NCI-H1417 treated with DMSO at 0.1 percent for 48 hours (cell line): ENCODE data around the gene BATF.

ENCODE experiments used
- DNase-seq: peaks from one replicate; lab custom pipeline; 2025; lab: John Stamatoyannopoulos, UW

Gene BATF

DNA sequence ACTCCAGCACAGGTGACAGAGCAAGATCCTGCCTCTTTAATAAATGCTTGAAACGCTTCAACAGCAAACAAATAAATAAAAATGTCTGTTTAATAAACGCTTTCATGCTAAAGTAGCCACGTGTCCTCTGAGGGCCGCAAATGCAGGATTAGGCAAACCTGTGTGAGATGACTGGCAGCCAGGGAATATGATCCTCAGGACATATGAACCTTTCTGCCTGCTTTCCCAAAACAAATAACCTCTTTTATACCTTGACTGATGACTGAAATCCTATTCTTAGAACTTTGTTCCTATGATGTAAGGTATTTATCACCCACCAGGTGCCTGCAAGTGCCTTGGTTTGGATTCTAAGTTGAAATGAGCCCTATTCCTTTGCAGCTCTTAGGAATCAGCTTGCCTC lies 41.7 kb downstream of the BATF start:
- no peak for DNase-seq

DNA sequence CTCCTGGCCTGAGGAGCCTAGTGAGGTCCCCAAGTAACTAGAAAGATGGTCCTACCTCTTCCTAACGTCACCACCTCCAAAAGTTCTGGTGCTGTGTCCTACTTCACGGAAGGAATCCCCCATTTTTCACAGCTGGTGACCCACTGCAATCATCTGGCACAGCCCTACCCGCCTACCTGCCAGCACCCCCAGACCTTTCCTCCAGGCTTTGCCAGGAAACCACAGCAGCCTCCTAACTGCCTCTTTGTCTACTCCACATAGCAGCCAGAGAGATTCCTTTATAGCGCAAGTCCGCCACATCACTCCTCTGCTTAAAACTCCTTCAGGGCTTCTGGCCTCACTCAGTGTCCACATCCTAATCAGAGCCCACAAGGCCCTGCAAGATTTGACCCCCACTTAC lies 42.8 kb downstream of the BATF start:
- DNase-seq: no peak

DNA sequence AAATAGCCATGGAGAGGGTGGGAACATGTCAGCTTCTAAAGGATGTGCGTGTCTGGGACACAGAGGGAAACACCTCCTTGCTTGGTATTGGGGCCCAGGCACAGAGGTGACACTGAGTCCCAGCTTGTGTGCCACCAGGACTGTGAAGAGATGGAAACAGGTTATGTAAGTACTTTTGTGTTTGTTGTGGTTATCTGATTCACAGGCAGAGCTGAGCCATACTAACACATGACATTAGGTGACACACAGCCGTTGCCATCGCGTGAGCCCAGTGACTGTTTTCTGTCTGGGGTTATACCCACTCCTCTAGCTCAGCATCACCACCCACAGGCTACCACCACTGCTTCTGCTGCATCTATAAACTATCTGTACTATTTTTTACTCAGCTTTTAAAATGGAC lies 44.1 kb downstream of the BATF start:
- DNase-seq: no peak

DNA sequence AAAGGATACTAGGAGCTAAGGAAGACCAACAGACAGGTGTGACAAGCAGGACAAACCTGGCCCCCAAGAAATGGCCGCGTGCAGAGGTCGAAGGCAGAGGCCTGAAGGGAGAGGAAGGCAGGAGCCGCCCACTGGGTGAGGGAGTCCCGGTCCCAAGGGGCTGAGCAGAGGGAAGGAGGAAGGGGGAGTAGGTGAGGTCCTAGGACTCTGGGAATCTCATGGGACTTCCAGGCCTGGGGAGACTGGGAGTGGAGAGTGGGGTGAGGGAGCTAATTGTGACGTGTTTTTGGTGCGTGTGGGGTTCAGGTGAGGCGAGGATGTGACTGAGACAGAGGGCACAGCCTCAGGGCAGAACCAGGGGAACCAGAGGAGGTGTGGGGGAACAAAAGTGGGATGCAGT lies 44.5 kb downstream of the BATF start:
- no peak for DNase-seq

DNA sequence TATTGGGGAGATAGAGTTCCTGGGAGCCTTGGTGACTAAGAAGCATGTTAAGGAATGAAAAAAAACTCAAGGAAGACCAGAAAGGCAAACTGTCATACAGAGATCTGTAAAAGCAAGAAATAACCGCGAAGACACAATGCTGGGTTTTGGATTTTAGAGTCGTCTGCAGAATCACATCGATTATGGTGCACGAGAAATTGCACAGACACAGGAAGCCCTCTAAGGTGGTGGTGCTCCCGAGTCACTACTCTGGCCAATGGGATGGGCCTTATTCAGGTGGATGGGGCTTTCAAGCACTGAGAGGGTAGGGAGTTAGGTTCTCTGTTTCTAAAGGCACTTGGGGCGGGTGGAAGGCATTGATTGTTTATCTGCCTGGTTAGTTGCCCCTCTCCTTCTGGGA lies 45.9 kb downstream of the BATF start:
- DNase-seq: no peak

DNA sequence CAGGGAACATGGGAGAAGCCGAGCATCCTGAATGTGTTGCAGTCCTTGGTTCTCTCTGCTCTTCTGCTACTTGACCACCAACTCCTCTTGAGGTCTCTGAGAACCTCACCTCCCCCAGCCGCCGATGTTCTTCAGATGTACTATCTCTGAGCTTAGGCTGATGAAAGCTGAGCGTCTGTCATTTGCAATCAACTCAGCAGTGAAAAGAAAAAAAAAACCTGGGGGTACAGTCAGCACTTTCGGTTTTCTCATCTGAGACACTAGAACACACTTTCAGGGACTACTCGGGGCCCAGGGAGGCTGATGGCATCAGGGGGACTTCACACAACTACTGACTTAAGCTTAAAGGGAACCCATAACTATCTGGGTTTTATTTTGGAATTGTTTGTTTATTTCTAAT lies 46.5 kb downstream of the BATF start:
- DNase-seq: no peak

DNA sequence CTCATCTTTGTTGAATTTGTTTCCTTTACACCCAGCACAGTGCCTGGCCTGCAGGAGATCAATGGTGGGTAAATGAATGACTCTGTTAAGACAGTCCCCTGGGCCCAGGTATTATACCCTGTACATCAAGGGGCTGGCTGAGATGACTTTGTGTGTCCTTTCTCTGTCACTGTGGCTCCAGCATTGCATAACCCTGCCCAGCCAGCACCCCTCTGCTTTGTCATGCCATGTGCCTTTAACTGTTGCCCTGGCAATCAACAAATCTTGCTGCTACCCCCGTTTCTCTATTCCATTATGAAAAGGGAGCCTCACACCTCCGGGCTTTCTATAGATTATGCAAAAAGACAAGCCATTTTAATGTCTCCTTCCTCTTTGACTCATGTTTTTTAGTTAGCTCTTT lies 48.5 kb downstream of the BATF start:
- no peak for DNase-seq

DNA sequence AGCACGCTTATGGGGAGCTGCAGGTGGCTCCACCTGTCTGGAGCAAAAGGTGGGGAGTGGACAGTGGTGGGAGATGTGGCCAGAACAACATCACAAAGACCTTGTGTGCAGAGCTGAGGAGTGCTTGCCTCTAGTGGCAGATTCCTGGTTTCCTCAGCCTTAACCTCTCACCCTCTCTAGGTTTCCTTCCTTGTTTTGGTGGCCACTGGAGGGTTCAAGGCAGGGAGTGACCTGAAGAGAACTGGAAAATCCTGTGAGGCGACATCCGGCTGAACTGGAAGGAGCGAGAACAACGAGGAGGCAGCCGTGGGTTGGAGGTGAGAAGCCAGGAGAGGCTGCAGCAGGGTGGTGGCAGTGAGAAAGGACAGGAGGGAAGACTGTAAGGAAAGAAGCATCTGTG lies 49.8 kb downstream of the BATF start:
- DNase-seq: no peak

DNA sequence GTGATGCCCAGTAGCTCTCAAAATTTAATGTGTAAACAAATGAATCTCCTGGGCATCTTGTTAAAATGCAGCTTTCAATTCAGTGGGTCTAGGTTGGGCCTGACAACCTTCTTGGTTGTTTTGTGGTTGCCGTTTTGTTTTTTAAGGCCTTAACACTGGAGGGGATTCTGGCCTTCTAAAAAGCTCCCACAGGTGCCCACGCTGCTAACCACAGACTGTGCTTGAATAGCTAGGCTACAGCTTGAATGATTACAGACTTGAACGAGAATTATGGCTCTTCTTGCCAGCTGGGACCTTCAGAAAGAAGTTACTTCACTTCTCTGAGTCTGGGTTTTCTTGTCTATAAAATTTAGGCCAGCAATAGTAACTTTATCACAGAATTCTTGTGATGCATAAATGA lies 54.8 kb downstream of the BATF start:
- no peak for DNase-seq

DNA sequence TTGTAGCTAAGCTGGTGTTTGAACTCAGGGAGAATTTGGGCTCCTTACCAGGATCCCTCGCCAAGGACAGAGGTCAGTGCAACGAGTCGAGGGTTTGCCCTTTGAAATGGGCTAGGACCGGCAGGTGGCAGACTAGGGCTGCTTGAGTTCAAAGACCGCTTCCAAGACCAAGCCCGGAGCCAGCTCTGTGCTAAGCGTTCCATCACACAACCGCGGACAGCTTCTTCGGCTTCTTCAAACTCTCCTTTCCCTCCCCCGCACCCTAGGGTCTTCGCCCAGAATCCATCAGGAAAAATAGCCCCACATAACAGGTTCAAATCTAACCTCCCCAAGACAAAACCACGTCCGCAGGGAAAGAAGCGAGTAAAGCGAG lies 55.4 kb downstream of the BATF start:
- no peak for DNase-seq

DNA sequence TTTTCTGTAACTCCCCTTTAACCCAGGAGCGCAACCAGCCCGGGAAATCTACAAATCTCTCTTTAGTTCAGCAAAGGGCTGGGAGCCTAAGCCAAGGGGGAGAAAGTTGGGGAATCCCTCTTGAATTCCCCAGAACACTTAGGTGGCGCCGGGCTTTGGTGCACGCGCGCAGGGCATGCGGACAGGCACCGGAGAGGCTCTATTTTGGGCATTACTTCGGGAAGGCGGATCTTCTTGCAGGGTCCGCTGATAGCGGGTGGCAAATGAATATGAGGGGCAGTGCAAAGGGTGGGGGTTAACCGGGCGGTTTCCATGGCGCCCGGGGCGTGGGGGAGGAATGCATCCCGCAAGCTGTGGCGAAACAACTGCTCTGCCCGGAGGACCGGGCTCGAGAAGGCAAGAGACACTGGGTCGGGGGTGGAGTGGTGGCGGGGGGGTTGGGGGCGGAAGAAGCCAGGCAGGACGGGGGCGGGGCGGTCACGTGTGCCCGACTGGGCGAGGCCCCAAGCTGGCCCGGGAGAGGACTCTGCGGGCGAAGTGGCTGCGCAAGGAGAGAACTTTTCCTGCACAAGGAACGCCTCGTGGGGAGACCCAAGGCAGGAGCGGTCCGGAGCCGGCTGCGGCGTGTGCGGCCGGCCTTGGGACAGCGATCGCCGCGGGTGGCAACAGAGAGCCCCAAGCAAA lies 56.0 kb downstream of the BATF start, which contains the start of gene FLVCR2:
TSS of gene FLVCR2 (plus strand) at position 519 of the 684 bp plus-strand sequence. CDS start 353 bp downstream, outside the sequence.
- no peak for DNase-seq

DNA sequence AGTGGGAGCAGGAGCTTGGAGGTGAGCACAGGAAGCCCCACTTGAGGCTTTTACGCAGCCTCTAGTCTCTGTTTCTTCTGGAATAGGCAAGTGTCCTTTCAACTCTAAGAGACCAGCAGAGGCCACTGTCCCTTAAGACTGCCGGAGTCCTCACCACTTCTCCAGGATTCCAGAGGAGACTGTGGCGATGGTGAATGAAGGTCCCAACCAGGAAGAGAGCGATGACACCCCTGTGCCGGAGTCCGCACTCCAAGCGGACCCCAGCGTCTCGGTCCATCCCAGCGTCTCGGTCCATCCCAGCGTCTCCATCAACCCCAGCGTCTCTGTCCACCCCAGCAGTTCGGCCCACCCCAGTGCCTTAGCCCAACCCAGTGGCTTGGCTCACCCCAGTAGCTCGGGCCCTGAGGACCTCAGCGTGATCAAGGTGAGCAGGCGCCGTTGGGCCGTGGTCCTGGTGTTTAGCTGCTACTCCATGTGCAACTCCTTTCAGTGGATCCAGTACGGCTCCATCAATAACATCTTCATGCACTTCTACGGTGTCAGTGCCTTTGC lies 56.6 kb downstream of the BATF start:
- no peak for DNase-seq

DNA sequence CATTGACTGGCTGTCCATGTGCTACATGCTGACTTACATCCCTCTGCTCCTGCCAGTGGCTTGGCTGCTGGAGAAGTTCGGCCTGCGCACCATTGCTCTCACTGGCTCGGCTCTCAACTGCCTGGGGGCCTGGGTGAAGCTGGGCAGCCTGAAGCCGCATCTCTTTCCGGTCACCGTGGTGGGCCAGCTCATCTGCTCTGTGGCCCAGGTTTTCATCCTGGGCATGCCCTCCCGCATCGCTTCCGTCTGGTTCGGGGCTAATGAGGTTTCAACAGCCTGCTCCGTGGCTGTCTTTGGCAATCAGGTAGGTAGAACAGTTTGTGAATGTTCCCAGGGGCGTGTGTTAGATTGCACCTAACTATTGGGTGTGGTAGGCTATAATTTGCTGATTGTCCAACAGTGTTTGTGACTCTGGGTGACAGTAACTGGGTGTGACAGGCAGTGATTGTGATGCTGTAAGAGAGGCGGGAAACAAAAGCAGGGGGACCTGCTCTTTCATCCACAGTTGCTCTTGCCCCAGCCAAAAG lies 57.1 kb downstream of the BATF start:
- DNase-seq: no peak

DNA sequence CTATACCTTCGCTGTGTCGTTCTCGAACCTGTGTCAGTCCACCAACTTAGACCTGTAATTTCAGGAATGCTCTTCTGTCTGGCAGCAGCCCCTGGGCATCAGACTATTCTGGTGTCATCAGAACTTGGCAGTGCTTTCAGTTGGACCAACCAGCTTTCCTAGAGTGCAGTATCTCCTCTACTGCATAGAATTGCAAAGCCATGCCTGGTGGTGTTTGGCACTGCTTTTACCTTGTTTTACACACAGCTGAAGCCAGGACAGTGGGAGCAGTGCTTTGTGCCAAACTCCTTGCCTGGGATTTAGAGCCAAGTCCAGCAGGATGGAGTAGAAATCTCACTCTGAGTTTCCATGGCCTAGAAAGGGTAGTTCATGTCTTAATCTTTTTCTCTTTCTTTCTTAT lies 57.6 kb downstream of the BATF start:
- DNase-seq: no peak

DNA sequence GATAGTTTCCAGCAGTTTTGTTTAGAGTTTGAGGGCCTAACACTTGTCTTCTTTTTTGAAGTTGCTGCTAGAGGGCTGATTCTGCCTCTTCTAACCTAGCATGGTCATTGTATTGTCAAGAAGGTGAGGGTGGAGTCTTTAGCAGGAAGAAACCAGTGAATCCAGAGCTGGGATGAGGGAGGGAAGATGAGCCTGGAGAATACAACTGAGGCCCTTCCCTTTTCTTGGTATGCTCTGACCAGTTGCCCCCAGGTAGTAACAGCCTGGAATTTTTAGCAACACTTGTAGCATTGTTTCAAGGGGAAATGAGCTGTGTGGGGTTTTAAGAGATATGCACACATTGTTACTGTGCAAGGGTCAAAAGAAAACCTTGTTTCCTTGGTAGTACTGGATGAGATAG lies 65.1 kb downstream of the BATF start:
- no peak for DNase-seq

DNA sequence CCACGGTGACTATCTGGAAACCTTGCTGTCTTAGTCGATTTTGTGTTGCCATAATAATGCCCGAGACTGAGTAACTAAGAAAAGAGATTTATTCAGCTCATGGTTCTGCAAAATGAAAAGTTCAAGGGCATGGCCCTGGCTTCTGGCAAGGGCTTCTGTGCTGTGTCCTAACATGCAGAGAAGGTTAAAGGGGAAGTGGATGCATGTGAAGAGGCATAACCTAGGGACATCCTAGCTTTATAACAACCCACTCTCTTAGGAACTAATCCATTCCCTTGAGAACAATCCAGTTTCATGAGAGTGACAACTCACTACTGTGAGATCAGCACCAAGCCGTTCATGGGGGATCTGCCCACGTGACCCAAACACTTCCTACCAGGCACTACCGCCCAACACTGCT lies 67.7 kb downstream of the BATF start:
- DNase-seq: no peak

DNA sequence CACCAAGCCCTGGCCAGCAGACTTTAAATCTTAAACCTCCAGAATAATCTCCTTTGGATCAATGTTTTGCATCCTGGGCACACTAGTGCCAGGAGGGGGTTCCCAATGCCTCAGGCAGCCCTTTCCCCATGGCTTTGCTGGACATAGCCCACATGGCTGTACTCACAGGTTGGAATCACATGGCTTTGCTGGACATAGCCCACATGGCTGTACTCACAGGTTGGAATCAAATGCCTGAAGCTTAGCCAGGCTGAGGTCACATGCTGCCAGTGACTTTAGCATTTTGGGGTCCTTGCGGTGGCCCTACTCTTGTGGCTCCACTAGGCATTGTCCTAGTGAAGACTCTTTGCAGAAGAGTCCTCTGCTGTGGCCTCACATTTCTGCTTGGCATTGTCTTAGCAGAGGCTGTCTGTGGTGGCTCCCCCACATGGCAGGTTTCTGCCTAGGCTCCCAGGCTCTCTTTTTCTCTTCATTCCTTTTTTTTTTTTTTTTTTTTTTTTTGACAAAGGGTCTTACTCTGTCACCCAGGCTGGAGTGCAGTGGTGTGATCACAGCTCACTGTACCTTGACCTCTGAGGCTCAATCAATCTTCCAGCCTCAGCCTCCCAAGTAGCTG lies 69.2 kb downstream of the BATF start:
- DNase-seq: no peak

DNA sequence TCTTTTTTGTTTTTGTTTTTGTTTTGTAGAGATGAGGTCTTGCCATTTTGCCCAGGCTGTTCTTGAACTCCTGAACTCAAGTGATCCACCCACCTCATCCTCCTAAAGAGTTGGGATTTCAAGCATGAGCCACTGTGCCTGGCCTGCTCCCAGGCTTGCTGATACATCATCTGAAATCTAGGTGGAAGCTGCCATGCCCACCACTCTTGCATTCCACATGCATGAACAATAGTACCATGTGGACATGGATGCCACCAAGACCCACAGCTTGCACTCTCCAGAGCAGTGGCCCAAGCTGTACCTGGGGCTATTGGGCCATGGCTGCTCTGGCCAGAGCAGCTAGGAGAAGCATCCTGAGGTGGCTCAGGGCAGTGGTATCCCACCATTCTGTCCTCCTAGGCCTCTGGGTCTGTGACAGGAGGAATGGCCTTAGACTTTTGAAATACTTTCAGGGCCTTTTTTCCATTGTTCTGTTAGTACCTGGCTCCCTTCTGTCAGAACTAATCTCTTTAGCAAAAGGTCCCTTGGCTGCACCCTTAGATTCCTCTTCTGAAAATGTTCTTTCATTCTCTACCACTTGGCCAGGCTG lies 69.8 kb downstream of the BATF start:
- no peak for DNase-seq

DNA sequence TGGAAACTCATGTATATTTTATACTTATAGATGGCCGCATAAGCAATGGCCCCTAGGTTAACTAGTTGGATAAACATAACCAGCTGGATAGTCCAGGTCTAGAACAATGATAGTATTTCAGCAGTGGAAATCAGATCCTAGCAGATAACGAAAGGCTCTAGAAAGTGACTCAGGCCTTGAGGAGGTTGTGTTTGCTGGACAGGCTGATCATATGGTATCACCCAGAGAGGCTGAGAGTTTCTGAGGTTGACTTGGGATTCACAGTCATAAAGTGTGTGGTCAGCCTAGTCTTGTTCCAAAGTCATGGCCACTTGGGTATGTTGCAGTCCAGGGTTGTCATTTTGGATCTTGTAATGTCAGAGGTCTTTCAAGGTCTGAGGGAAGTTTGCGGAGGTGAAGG lies 73.0 kb downstream of the BATF start:
- DNase-seq: no peak
